Fibroblast of mammary gland (primary cell): Measurements from ENCODE around the gene MOCOS.

Source experiments
- DNase-seq: peaks from one replicate; pipeline ENCODE4 v3.0.0-alpha.2; 2010; ENCODE audit warnings: low read depth
- H3K4me3 ChIP-seq: 2 replicates; pipeline ENCODE4 v1.5.1; 2011; ENCODE audit warnings: low read depth, mild to moderate bottlenecking, low read length, moderate library complexity; ENCODE audit not compliant: control insufficient read depth
- CTCF ChIP-seq: conservative IDR thresholded peaks from 2 replicates; pipeline ENCODE4 v1.5.1; 2011; ENCODE audit warnings: low read depth, low read length, inconsistent platforms; ENCODE audit not compliant: control insufficient read depth, insufficient read depth

MOCOS gene

GRCh38 chr18:36264283-36264682, 77.0 kb downstream of the MOCOS start:
- TF ChIP-seq CTCF: no peak
- H3K4me3 ChIP-seq: no peak overlapping the region
- DNase-seq: no peak

GRCh38 chr18:36265015-36265414, 77.7 kb downstream of the MOCOS start:
- no peak for TF ChIP-seq CTCF
- no peak overlapping the region for H3K4me3 ChIP-seq
- DNase-seq: no peak

GRCh38 chr18:36269157-36269556, 81.9 kb downstream of the MOCOS start:
- no peak overlapping the region for H3K4me3 ChIP-seq
- no peak for TF ChIP-seq CTCF
- DNase-seq: no peak

DNA sequence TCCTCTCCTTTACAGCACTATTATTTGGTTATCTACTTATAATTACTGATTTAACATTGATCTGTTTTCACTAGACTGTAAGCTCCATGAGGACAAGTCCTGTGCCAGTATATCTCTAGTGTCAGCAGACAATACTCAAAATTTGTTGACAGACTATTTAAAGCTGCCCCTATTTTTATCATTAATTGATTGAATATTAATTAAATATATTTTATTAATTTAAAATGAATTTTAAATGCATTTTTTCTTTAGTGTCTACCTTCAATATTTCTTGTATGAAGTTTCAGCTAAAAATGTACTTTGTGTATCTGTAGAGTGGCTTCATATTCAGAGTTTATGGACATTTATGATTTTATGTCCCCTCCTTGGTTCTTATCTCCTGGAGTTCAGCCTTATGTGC, 83.9 kb downstream of the MOCOS start:
- no peak overlapping the region for H3K4me3 ChIP-seq
- TF ChIP-seq CTCF: no peak
- DNase-seq: no peak

GRCh38 chr18:36273347-36273746, 86.0 kb downstream of the MOCOS start:
- no peak for TF ChIP-seq CTCF
- no peak overlapping the region for H3K4me3 ChIP-seq
- DNase-seq: no peak

- no peak overlapping the region for H3K4me3 ChIP-seq
- no peak for DNase-seq
- no peak for TF ChIP-seq CTCF
These were observed 86.9 kb downstream of the MOCOS start for GRCh38 chr18:36274083-36274715.

DNA sequence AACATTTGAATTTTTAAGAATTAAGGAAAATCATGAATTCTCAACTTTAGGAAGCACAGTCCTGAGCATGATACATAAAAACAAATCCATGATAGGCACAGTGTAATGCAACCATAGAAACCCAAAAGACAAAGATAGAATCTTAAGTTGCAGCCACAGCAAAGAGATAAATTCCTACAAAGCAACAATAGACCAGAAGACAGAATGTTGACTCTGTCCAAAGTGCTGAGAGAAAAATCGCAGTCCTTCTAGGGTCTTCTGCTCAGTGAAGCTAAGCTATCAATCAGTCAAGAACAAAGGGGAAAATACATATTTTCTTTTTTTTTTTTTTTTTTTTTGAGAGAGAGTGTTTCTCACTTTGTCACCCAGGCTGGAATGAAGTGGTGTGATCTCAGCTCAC, 88.3 kb downstream of the MOCOS start:
- no peak overlapping the region for H3K4me3 ChIP-seq
- no peak for TF ChIP-seq CTCF
- DNase-seq: no peak
